IMR-90 (cell line): ENCODE measurements around the gene C1GALT1. TPM values are rescaled to one million over a fixed set of nuclear protein-coding genes. Genes with fewer than 3 reads are reported as not detected.

Experiments used
- ATAC-seq: fragments of 200-7000 bp; cut with Tn5 transposase; 2 replicates; pipeline ENCODE4 v1.9.1; 2020; ENCODE audit warnings: low read depth, mild to moderate bottlenecking, moderate library complexity
- BruUV-seq: library from RNA; stranded (reverse); fragments of 400-500 nt; replicated peaks from 2 replicates; lab custom pipeline; 2021; lab: Mats Ljungman, UMichigan
- CTCF ChIA-PET: fragments of 300-600 bp; formaldehyde crosslinking; extraction: SDS; loops from one replicate; lab custom pipeline; 2021; ENCODE audit warnings: antibody characterized with exemption; lab: Yijun Ruan, JAX
- POLR2A ChIA-PET: fragments of 300-600 bp; sonication (Branson Sonifier 250); formaldehyde crosslinking; loops from one replicate; lab custom pipeline; 2022; ENCODE audit warnings: antibody characterized with exemption; ENCODE audit not compliant: unreplicated experiment; lab: Charles Lee
- DNase-seq: peaks from one replicate; pipeline ENCODE4 v3.0.0; 2013
- H2AFZ ChIP-seq: replicated peaks from 2 replicates; pipeline ENCODE3; 2013; ENCODE audit warnings: low read length, mild to moderate bottlenecking; ENCODE audit not compliant: poor library complexity
- H2AK5ac ChIP-seq: 2 replicates; pipeline ENCODE4 v1.6.1; 2013; ENCODE audit warnings: low read depth, low read length, inconsistent platforms
- H2AK9ac ChIP-seq: replicated peaks from 2 replicates; pipeline ENCODE3; 2013; ENCODE audit warnings: mild to moderate bottlenecking, low read depth, low read length, moderate library complexity; ENCODE audit not compliant: poor library complexity
- H2BK120ac ChIP-seq: 2 replicates; pipeline ENCODE4 v1.6.1; 2013; ENCODE audit warnings: low read depth, low read length, inconsistent platforms
- H2BK15ac ChIP-seq: 3 replicates; pipeline ENCODE4 v1.6.1; 2013; ENCODE audit warnings: low read depth, low read length, inconsistent platforms
- H2BK20ac ChIP-seq: 2 replicates; pipeline ENCODE4 v1.6.1; 2013; ENCODE audit warnings: low read depth, mild to moderate bottlenecking, inconsistent platforms, low read length, moderate library complexity
- H2BK5ac ChIP-seq: 2 replicates; pipeline ENCODE4 v1.6.1; 2013; ENCODE audit warnings: mild to moderate bottlenecking, low read depth, low read length, inconsistent platforms; ENCODE audit not compliant: poor library complexity, severe bottlenecking
- H3K14ac ChIP-seq: replicated peaks from 2 replicates; pipeline ENCODE4 v1.6.1; 2013; ENCODE audit warnings: low read depth, low read length, inconsistent platforms
- H3K18ac ChIP-seq: 2 replicates; pipeline ENCODE4 v1.6.1; 2013; ENCODE audit warnings: low read depth, low read length, control low read depth
- H3K23ac ChIP-seq: 2 replicates; pipeline ENCODE4 v1.6.1; 2013; ENCODE audit warnings: low read depth, low read length, inconsistent platforms
- H3K27ac ChIP-seq: 2 replicates; pipeline ENCODE4 v1.5.1; 2013; ENCODE audit warnings: mild to moderate bottlenecking, control low read depth, low read length; ENCODE audit not compliant: insufficient read depth
- H3K27me3 ChIP-seq: 2 replicates; pipeline ENCODE4 v1.6.1; 2013; ENCODE audit warnings: low read length; ENCODE audit not compliant: control insufficient read depth, insufficient read depth
- H3K36me3 ChIP-seq: 2 replicates; pipeline ENCODE4 v1.6.1; 2013; ENCODE audit warnings: low read length, mixed read lengths; ENCODE audit not compliant: control insufficient read depth, insufficient read depth
- H3K4ac ChIP-seq: 2 replicates; pipeline ENCODE4 v1.6.1; 2013; ENCODE audit warnings: low read depth, low read length, inconsistent platforms
- H3K4me1 ChIP-seq: 2 replicates; pipeline ENCODE4 v1.6.1; 2013; ENCODE audit warnings: low read length, mixed read lengths; ENCODE audit not compliant: control insufficient read depth, insufficient read depth
- H3K4me2 ChIP-seq: 2 replicates; pipeline ENCODE4 v1.6.1; 2013; ENCODE audit warnings: low read depth, mild to moderate bottlenecking, control low read depth, low read length, moderate library complexity
- H3K4me3 ChIP-seq: 2 replicates; pipeline ENCODE4 v1.5.1; 2013; ENCODE audit warnings: low read depth, mild to moderate bottlenecking, control low read depth, low read length, moderate library complexity; ENCODE audit not compliant: insufficient read depth
- H3K56ac ChIP-seq: 2 replicates; pipeline ENCODE4 v1.6.1; 2013; ENCODE audit warnings: low read length, inconsistent platforms; ENCODE audit not compliant: insufficient read depth; ENCODE audit errors: extremely low read depth
- H3K79me1 ChIP-seq, 2 experiments: 2 replicates each; pipeline ENCODE4 v1.6.1; 2013; ENCODE audit warnings: low read length in 2 of 2, inconsistent platforms in 1 of 2, low read depth in 1 of 2
- H3K9ac ChIP-seq: 2 replicates; pipeline ENCODE4 v1.6.1; 2013; ENCODE audit warnings: low read depth, low read length, control low read depth
- H3K9me1 ChIP-seq: 2 replicates; pipeline ENCODE4 v1.6.1; 2013; ENCODE audit warnings: low read length, inconsistent platforms; ENCODE audit not compliant: insufficient read depth
- H3K9me3 ChIP-seq: 2 replicates; pipeline ENCODE4 v1.6.1; 2013; ENCODE audit warnings: low read length; ENCODE audit not compliant: control insufficient read depth, insufficient read depth
- H4K20me1 ChIP-seq: 2 replicates; pipeline ENCODE4 v1.6.1; 2013; ENCODE audit warnings: low read length, inconsistent platforms; ENCODE audit not compliant: insufficient read depth
- H4K5ac ChIP-seq: 2 replicates; pipeline ENCODE4 v1.6.1; 2013; ENCODE audit warnings: mild to moderate bottlenecking, low read depth, low read length, control low read depth
- H4K8ac ChIP-seq, 2 experiments: 2 replicates each; pipeline ENCODE4 v1.6.1; 2013; ENCODE audit warnings: low read depth in 2 of 2, low read length in 2 of 2, control low read depth in 1 of 2, inconsistent platforms in 1 of 2
- H4K91ac ChIP-seq: 2 replicates; pipeline ENCODE4 v1.6.1; 2013; ENCODE audit warnings: low read depth, low read length, inconsistent platforms; ENCODE audit not compliant: insufficient read depth
- BHLHE40 ChIP-seq: fragments of 150-350 bp; IDR thresholded peaks from 2 replicates; pipeline ENCODE4 v1.6.1; 2016; ENCODE audit warnings: mild to moderate bottlenecking, low read depth, low read length
- CEBPB ChIP-seq: IDR thresholded peaks from 2 replicates; pipeline ENCODE4 v1.6.1; 2012; ENCODE audit warnings: low read depth, low read length, improper control_type of control experiment
- CTCF ChIP-seq: conservative IDR thresholded peaks from 2 replicates; pipeline ENCODE4 v1.5.1; 2012; ENCODE audit warnings: mild to moderate bottlenecking, low read depth, low read length, improper control_type of control experiment
- ELK1 ChIP-seq: fragments of 150-350 bp; IDR thresholded peaks from 2 replicates; pipeline ENCODE4 v1.6.1; 2016; ENCODE audit warnings: low read depth, mild to moderate bottlenecking, low read length, moderate library complexity, borderline replicate concordance
- FOS ChIP-seq: fragments of 150-350 bp; IDR thresholded peaks from 2 replicates; pipeline ENCODE4 v1.6.1; 2016; ENCODE audit warnings: low read depth, low read length
- POLR2A ChIP-seq: IDR thresholded peaks from 2 replicates; pipeline ENCODE4 v1.6.1; 2012; ENCODE audit warnings: mild to moderate bottlenecking, low read depth, low read length
- RAD21 ChIP-seq: IDR thresholded peaks from 2 replicates; pipeline ENCODE4 v1.6.1; 2012; ENCODE audit warnings: low read length, improper control_type of control experiment
- RCOR1 ChIP-seq: IDR thresholded peaks from 2 replicates; pipeline ENCODE4 v1.6.1; 2012; ENCODE audit warnings: mild to moderate bottlenecking, low read length, improper control_type of control experiment; ENCODE audit not compliant: insufficient replicate concordance
- SMC3 ChIP-seq: fragments of 150-350 bp; IDR thresholded peaks from 2 replicates; pipeline ENCODE4 v1.6.1; 2016; ENCODE audit warnings: low read depth, mild to moderate bottlenecking, antibody characterized with exemption, low read length, moderate library complexity
- WGBS, 2 experiments: methylation state at CpG; one replicate each; pipeline versions ENCODE4 v1.1.5 to v1.1.7; 2013; ENCODE audit warnings: missing lambda C conversion rate in 2 of 2; ENCODE audit not compliant: insufficient read length in 1 of 2; ENCODE audit errors: extremely low coverage in 2 of 2; 5-methylcytosine and 5-hydroxymethylcytosine counted together
- dilution Hi-C: fragments of 300-500 bp; cut with HindIII; formaldehyde crosslinking; loops from one replicate; pipeline ENCODE4 v1.14.3; 2018; ENCODE audit warnings: low sequenced_read_pairs; ENCODE audit not compliant: unreplicated experiment
- in situ Hi-C: fragments of 300-500 bp; cut with MboI; formaldehyde crosslinking; loops from 3 replicates; pipeline ENCODE4 v1.14.3; 2019; ENCODE audit warnings: low sequenced_read_pairs, inconsistent platforms, mixed read lengths
- intact Hi-C: fragments of 100-400 bp; cut with micrococcal nuclease; formaldehyde crosslinking; loops from 2 replicates; pipeline ENCODE4 v1.10.0; 2022
- polyA plus RNA-seq, 3 experiments: library from polyadenylated mRNA; depleted of rRNA; stranded (reverse); fragments of >200 nt; gene quantifications; 2 replicates each; pipeline ENCODE4 v1.2.3, GENCODE V29; 2012; ENCODE audit warnings: low replicate concordance in 1 of 3
- total RNA-seq: library from RNA; depleted of rRNA; stranded (reverse); fragments of >200 nt; gene quantifications from 2 replicates; pipeline ENCODE4 v1.2.3, GENCODE V29; 2012

The C1GALT1 gene
- total and polyA plus RNA-seq, 2 of the 4 experiments (the other 2 are of a cell fraction) = 11.6 to 12.2 TPM

- no peaks in the 10 kb centered on the region for H3K27me3 ChIP-seq
- dilution Hi-C loops = no loop called here
These were observed 27.2 kb downstream of the C1GALT1 start for GRCh38 chr7:7209412-7210050.

More at GRCh38 chr7:7209412-7210050, 27.2 kb downstream of the C1GALT1 start:
- Histone ChIP-seq H2BK15ac (no peak overlapping the region), H2AK9ac (no peak overlapping the region), H3K23ac (no peak overlapping the region), H3K9me1 (no peaks in the 10 kb centered on the region), H3K4me2 (no peak overlapping the region), H3K56ac (no peak overlapping the region), H3K14ac (no peak overlapping the region), H3K9me3 (no peaks in the 10 kb centered on the region), H2BK120ac (no peak overlapping the region), H2BK20ac (no peak overlapping the region), H3K4ac (no peak overlapping the region), H3K18ac (no peak overlapping the region), H2BK5ac (no peak overlapping the region), H4K20me1 (no peaks in the 10 kb centered on the region), H3K79me1 (peaks cover 5 to 23% of the 10 kb centered on the region in 2 experiments; a peak in 2 of 4 replicates), H3K4me1 (no peaks in the 10 kb centered on the region), H3K36me3 (no peaks in the 10 kb centered on the region), H4K5ac (no peak overlapping the region), H2AFZ (no peak overlapping the region), H3K27ac (no peak overlapping the region), H3K9ac (no peak overlapping the region), H3K4me3 (no peak overlapping the region), H4K91ac (no peak overlapping the region), H4K8ac (no peak overlapping the region), H2AK5ac (no peak overlapping the region)
- BruUV-seq = no TSS peak
- in situ Hi-C loops (no loop called here), intact Hi-C loops (no loop called here)
- ChIA-PET CTCF (interaction anchor here (1.1 kb wide), 1 partner anchor 28 kb away, joined by 3 read pairs; no protein-coding TSS in a partner anchor), POLR2A (no interaction called here)
- ATAC-seq (no peak), DNase-seq (no peak)
- TF ChIP-seq FOS = no peak
- no peak for TF ChIP-seq RAD21
- TF ChIP-seq CEBPB = no peak
- TF ChIP-seq ELK1 = no peak
- TF ChIP-seq CTCF = no peak
- TF ChIP-seq SMC3 = no peak
- TF ChIP-seq POLR2A = no peak
- TF ChIP-seq BHLHE40 = no peak
- TF ChIP-seq RCOR1 = no peak
- WGBS, 2 experiments = 93% methylated on average over 8 of the region's 10 CpGs; no CpG with 5 or more reads in 1 of the 2 experiments
